ENCODE results near the gene SUSD2.

SUSD2 gene

GRCh38 chr22:24153959-24154358, 27.3 kb upstream of the SUSD2 start:
- no peak for DNase-seq (ENCODE audit: low spot score)

GRCh38 chr22:24154826-24155225, 26.5 kb upstream of the SUSD2 start:
- DNase-seq (ENCODE audit: low spot score) = no peak

GRCh38 chr22:24155627-24156140, 25.6 kb upstream of the SUSD2 start:
- DNase-seq (ENCODE audit: low spot score) = peak; percentile 29

GRCh38 chr22:24156141-24156912, 25.0 kb upstream of the SUSD2 start:
- DNase-seq (ENCODE audit: low spot score) = peak; percentile 47

- peak; percentile 88 for DNase-seq (ENCODE audit: low spot score)
These were observed 24.1 kb upstream of the SUSD2 start for GRCh38 chr22:24156913-24157821.

GRCh38 chr22:24157822-24158135, 23.5 kb upstream of the SUSD2 start:
- DNase-seq (ENCODE audit: low spot score) = no peak

- DNase-seq (ENCODE audit: low spot score) = no peak
These were observed 21.6 kb upstream of the SUSD2 start for GRCh38 chr22:24159650-24160049.

- no peak for DNase-seq (ENCODE audit: low spot score)
These were observed 20.7 kb upstream of the SUSD2 start for GRCh38 chr22:24160546-24160945.

- no peak for DNase-seq (ENCODE audit: low spot score)
These were observed 19.8 kb upstream of the SUSD2 start for GRCh38 chr22:24161485-24161884.

- DNase-seq (ENCODE audit: low spot score) = no peak
These were observed 19.4 kb upstream of the SUSD2 start for GRCh38 chr22:24161909-24162308.

- no peak for DNase-seq (ENCODE audit: low spot score)
These were observed 18.9 kb upstream of the SUSD2 start for GRCh38 chr22:24162436-24162835.

GRCh38 chr22:24164243-24164642, 17.0 kb upstream of the SUSD2 start:
- no peak for DNase-seq (ENCODE audit: low spot score)

GRCh38 chr22:24164940-24165339, 16.3 kb upstream of the SUSD2 start:
- DNase-seq (ENCODE audit: low spot score) = no peak

- DNase-seq (ENCODE audit: low spot score) = no peak
These were observed 15.6 kb upstream of the SUSD2 start for GRCh38 chr22:24165673-24166072.

GRCh38 chr22:24166811-24167210, 14.5 kb upstream of the SUSD2 start:
- no peak for DNase-seq (ENCODE audit: low spot score)

- no peak for DNase-seq (ENCODE audit: low spot score)
These were observed 11.7 kb upstream of the SUSD2 start for GRCh38 chr22:24169439-24170058.

- DNase-seq (ENCODE audit: low spot score) = no peak
These were observed 11.1 kb upstream of the SUSD2 start for GRCh38 chr22:24170188-24170587.

GRCh38 chr22:24170632-24171031, 10.7 kb upstream of the SUSD2 start:
- no peak for DNase-seq (ENCODE audit: low spot score)

- no peak for DNase-seq (ENCODE audit: low spot score)
These were observed 9.5 kb upstream of the SUSD2 start for GRCh38 chr22:24171822-24172221.

- peak; percentile 59 for DNase-seq (ENCODE audit: low spot score)
These were observed 6.0 kb upstream of the SUSD2 start for GRCh38 chr22:24175160-24175808.

- no peak for DNase-seq (ENCODE audit: low spot score)
These were observed 5.2 kb upstream of the SUSD2 start for GRCh38 chr22:24176040-24176439.

GRCh38 chr22:24176630-24177029, 4.7 kb upstream of the SUSD2 start:
- DNase-seq (ENCODE audit: low spot score) = no peak
